Breast epithelium (tissue), 4 donors: ENCODE results near the gene HIPK1. TPM values are rescaled to one million over a fixed set of nuclear protein-coding genes. Genes with fewer than 3 reads are reported as not detected.

Source experiments
- DNase-seq, 2 donors: peaks; one replicate each; pipeline ENCODE4 v3.0.0-alpha.2; 2019; ENCODE audit warnings: low spot score in 2 of 2
- H3K27ac ChIP-seq, 2 donors: fragments of 200-600 bp; sonication (generic) in 1 of 2; one replicate each; pipeline ENCODE4 v1.5.1; 2016 to 2019; ENCODE audit warnings: mild to moderate bottlenecking in 1 of 2
- H3K27me3 ChIP-seq, 2 donors: fragments of 200-600 bp; sonication (generic) in 1 of 2; one replicate each; pipeline versions ENCODE4 v1.5.1 to v1.6.0; 2017 to 2019; ENCODE audit warnings: control low read depth in 1 of 2, mild to moderate bottlenecking in 1 of 2
- H3K36me3 ChIP-seq: fragments of 200-600 bp; one replicate; pipeline ENCODE4 v1.5.1; 2019
- H3K4me1 ChIP-seq, 2 donors: fragments of 200-600 bp; sonication (generic); one replicate each; pipeline ENCODE4 v1.5.1; 2016 to 2019; ENCODE audit warnings: control low read depth in 1 of 2
- H3K4me3 ChIP-seq, 3 donors: fragments of 200-600 bp; sonication (generic); 1 replicate in 2 of 3; 2 replicates in 1 of 3; pipeline ENCODE4 v1.5.1; 2016 to 2019; ENCODE audit warnings: mild to moderate bottlenecking in 3 of 3, moderate library complexity in 2 of 3
- H3K9me3 ChIP-seq, 2 donors: fragments of 200-600 bp; sonication (generic) in 1 of 2; one replicate each; pipeline ENCODE4 v1.5.1; 2016 to 2019; ENCODE audit warnings: control low read depth in 1 of 2
- CTCF ChIP-seq, 3 donors: fragments of 450-650 bp; IDR thresholded peaks; one replicate each; pipeline ENCODE4 v1.5.1; 2016 to 2017; ENCODE audit warnings: antibody characterized with exemption in 3 of 3, mild to moderate bottlenecking in 3 of 3, moderate library complexity in 3 of 3
- POLR2A ChIP-seq: fragments of 450-650 bp; IDR thresholded peaks from one replicate; pipeline ENCODE4 v1.6.1; 2016; ENCODE audit warnings: antibody characterized with exemption, mild to moderate bottlenecking, moderate library complexity
- POLR2AphosphoS5 ChIP-seq, 3 donors: sonication (generic); formaldehyde crosslinking; IDR thresholded peaks; one replicate each; pipeline ENCODE4 v1.6.1; 2017; ENCODE audit warnings: antibody characterized with exemption in 3 of 3
- intact Hi-C: fragments of 100-400 bp; cut with DNase I; formaldehyde crosslinking; loops from one replicate; pipeline ENCODE4 v1.15.1; 2023; ENCODE audit warnings: low total_unique reads
- total RNA-seq, 3 donors: library from RNA; depleted of rRNA; stranded (reverse); fragments of >200 nt; gene quantifications; one replicate each; pipeline ENCODE4 v1.1.0, GENCODE V29; 2016

Gene HIPK1
- total RNA-seq, 3 donors from 2014 or later: 46.9 to 66.2 (median 57.8) TPM

DNA sequence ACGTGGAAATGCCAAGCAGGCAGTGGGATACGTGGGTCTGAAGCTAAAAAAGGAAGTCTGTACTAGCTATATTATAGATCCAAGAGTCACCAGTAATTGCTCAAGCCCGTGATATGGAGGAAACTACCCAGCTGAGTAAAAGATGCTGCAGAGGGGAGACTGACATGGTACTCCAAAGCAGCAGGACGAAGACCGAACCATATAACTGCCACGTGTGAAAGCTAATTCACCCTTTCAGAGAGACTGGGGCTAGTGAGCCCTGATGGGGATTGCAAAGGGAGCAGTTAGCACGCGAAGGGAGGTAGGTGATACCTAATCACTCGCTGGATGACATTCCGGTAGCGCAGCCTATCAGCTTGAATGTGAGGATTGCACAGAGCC lies 24.8 kb upstream of the HIPK1 start:
- H3K4me3 ChIP-seq: peak overlapping the region; percentile 66 to 91 (median 67)
- peak overlapping the region; percentile 89 to 92 for H3K27ac ChIP-seq
- peaks cover 0 to 4% of the 10 kb centered on the region in 2 donors for H3K4me1 ChIP-seq
- TF ChIP-seq POLR2A (no peak), POLR2AphosphoS5 (IDR thresholded peaks at IDR 0.05) (no peak), CTCF (IDR thresholded peaks at IDR 0.05) (no peak)
- intact Hi-C loops: no loop called here
- no peak for DNase-seq
- H3K36me3 ChIP-seq: no peaks in the 10 kb centered on the region
- no peaks in the 10 kb centered on the region for H3K9me3 ChIP-seq
- no peaks in the 10 kb centered on the region for H3K27me3 ChIP-seq

DNA sequence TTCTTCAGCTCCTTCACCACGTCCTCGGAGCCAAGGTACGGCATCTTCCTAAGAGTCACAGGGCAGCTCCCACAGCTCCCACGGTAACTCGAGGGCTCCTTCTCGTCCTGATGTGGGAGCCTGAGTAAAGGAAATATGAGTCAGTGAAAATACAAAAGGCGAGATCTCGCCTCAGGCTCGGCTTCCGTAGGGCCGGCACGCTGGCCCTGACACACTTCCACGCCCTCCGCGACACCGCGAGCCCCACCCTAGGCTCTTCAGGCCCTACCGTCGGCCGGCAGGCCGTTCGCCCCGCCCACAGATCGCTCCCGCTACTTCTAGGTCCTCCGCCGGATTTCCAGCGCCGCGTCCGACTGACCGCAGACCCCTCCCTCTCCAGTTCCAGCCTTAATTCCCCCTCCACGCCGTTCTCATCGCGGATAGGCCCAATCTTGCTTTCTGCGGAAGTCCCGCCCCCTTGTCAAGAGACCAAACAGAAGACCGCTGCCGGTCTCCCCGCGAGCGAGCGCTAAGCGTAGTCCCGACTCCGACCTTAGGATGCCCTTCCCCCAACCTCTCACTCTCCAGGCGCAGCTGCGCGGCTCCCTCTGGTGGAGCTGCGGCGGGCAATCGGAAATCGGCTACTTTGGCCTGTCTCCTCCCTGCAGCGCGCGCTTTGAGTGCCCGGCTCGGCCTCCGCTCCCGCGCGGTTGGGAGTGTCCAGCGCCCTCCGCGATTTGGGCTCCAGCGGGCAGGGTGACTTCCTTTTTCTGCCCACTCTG lies 24.3 kb upstream of the HIPK1 start, which contains the start of the genes AP4B1 and DCLRE1B:
TSS of gene AP4B1 (minus strand) at position 126 of the 761 bp plus-strand sequence. CDS start at position 44, 82 bp downstream.
TSS of gene DCLRE1B (plus strand) at position 653 of the 761 bp plus-strand sequence. CDS start 261 bp downstream, outside the sequence.
- TF ChIP-seq POLR2A (no peak), CTCF (IDR thresholded peaks at IDR 0.05) (peak; percentile 60 to 86 (median 78)), POLR2AphosphoS5 (IDR thresholded peaks at IDR 0.05) (peak; percentile 73 to 81 (median 74))

DNA sequence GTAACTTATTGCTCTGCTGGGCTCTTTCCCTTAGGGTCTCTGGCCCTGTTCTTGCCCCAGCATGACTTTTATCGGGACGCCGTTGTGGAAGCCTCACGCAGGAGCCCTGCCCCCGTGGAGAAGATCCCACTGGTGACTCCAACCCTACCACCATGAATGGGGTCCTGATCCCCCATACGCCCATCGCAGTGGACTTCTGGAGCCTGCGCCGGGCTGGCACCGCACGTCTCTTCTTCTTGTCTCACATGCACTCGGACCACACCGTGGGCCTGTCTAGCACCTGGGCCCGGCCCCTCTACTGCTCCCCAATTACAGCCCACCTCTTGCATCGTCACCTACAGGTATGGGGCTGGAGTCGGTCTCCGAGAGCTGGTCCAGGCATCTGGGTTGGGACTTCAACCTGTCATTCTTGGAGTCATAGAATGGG lies 23.7 kb upstream of the HIPK1 start:
- Histone ChIP-seq H3K36me3 (no peaks in the 10 kb centered on the region), H3K4me3 (peak overlapping the region; percentile 66 to 91 (median 67)), H3K9me3 (no peaks in the 10 kb centered on the region), H3K4me1 (peaks cover 0 to 4% of the 10 kb centered on the region in 2 donors), H3K27ac (peak overlapping the region; percentile 89 to 92), H3K27me3 (no peaks in the 10 kb centered on the region)
- peak in 1 of 2 donors; percentile 22 for DNase-seq
- intact Hi-C loops: loop anchor here (1.0 kb wide), 1 partner anchor 24 kb away; the partner anchor contains the start of gene HIPK1
- no peak for TF ChIP-seq POLR2AphosphoS5 (IDR thresholded peaks at IDR 0.05)
- TF ChIP-seq POLR2A: no peak
- TF ChIP-seq CTCF (IDR thresholded peaks at IDR 0.05): no peak

More for the DNA sequence above, 24.3 kb upstream of the HIPK1 start, which contains the start of the genes AP4B1 and DCLRE1B:
- Histone ChIP-seq H3K27ac (peak within 1 kb of the TSS; percentile 89 to 92), H3K9me3 (no peaks in the 10 kb centered on the region), H3K4me1 (peaks cover 0 to 4% of the 10 kb centered on the region in 2 donors), H3K27me3 (no peaks in the 10 kb centered on the region), H3K4me3 (peak within 1 kb of the TSS; percentile 66 to 91 (median 67)), H3K36me3 (no peaks in the 10 kb centered on the region)
- DNase-seq: peak; percentile 96 to 97
- intact Hi-C loops: loop anchor here (1.0 kb wide), 1 partner anchor 24 kb away; the partner anchor contains the start of gene HIPK1

DNA sequence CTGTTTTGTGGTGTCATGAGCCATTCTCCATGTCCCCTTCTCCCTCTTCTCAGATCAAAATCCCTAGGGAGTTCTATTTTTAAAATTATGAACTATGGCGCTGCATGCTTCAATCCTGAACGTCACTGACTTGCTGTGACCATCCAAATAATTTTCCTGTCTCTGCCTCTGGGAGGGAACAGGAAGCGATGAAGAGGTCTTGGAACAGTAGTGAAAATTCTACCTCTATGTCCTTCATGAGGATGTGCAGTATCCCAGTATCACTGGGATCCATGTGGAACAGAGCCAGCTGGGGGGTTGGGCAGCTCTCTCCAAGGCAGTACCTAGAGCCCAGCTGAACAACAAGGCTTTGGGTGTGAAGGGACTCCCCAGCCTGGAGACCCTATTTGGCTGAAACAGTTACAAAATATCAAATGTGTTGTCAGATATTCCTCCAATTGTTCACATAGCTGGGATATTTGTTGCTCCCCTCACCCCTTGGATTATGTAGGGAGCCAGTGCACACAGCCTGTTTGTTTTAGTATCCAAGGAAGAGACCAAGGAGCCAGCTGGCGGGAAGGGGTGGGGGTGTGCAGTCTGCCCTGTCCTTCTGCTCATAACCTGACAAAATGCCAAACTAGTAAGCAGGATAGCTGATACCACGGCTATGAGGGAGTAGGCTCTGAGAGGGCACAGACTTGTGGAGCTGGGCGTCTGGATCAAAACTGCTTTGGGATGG lies 16.4 kb upstream of the HIPK1 start:
- no peak overlapping the region for H3K4me3 ChIP-seq
- no peaks in the 10 kb centered on the region for H3K27me3 ChIP-seq
- no peak for TF ChIP-seq CTCF (IDR thresholded peaks at IDR 0.05)
- TF ChIP-seq POLR2A: no peak
- no peak for TF ChIP-seq POLR2AphosphoS5 (IDR thresholded peaks at IDR 0.05)
- DNase-seq: no peak
- peak overlapping the region; percentile 7 to 28 for H3K27ac ChIP-seq
- intact Hi-C loops: loop anchor here (1.0 kb wide), 1 partner anchor 15 kb away; no protein-coding TSS in a partner anchor
- peaks cover 3% of the 10 kb centered on the region for H3K36me3 ChIP-seq
- no peaks in the 10 kb centered on the region for H3K9me3 ChIP-seq
- no peaks in the 10 kb centered on the region for H3K4me1 ChIP-seq
